Measurements from ENCODE around the gene TMEM154.

The TMEM154 gene

GRCh38 chr4:152581536-152582160 is 98.1 kb downstream of the TMEM154 start:
- H3K4me1 Mint-ChIP-seq = peaks cover 15% of the 10 kb centered on the region
- no peaks in the 10 kb centered on the region for H3K27me3 Mint-ChIP-seq
- H3K4me3 Mint-ChIP-seq = no peak overlapping the region
- H3K27ac Mint-ChIP-seq = no peak overlapping the region
- peaks cover 4% of the 10 kb centered on the region for H3K9me3 Mint-ChIP-seq
- peaks cover 2% of the 10 kb centered on the region for H3K36me3 Mint-ChIP-seq

DNA sequence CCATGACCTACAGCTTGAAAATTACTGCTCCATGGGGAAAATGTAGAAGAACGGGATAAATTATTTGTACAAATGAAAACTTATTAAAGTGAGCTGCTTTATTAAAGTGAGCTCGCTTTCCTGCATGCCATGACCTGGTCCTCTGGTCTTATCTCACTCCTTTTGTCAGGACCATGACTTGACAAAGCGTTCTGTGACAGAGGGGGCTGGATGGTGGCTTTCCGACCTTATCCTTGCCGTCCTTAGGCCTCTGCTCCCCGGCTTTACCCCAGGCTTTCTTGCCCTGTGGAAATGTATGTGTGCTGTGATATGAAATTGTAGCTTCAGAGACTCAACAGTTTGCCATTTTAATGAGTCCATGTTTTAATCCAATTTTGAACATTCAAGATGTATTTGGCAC is 99.9 kb downstream of the TMEM154 start:
- H3K27me3 Mint-ChIP-seq = no peaks in the 10 kb centered on the region
- no peak overlapping the region for H3K4me3 Mint-ChIP-seq
- no peaks in the 10 kb centered on the region for H3K36me3 Mint-ChIP-seq
- no peak overlapping the region for H3K27ac Mint-ChIP-seq
- no peaks in the 10 kb centered on the region for H3K9me3 Mint-ChIP-seq
- H3K4me1 Mint-ChIP-seq = peaks cover 2% of the 10 kb centered on the region

DNA sequence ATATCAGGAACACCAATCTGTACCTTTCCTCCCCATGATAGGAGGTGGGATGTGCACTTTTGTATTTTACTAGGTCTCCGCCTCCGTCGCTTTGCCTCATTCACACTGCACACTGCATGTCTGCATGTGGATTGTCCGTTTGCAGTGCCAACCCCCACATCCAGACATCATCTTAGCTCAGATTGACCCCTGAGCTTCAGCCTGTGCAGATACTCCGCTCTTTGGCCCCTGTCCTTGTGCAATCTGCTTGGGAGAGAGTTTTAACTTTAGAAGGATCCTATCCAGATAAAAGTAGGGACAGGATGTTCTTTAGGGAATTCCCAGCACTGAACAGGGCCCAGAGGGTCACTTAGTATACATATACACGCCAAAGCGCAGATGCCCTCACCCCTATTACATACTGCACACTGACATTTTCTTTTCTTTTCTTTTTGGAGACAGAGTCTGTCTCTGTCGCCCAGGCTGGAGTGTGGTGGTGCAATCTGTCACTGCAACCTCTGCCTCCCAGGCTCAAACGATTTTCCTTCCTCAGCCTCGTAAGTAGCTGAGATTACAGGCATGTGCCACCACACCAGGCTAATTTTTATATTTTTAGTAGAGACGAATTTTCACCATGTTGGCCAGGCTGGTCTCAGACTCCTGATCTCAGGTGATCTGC is 100.6 kb downstream of the TMEM154 start:
- no peaks in the 10 kb centered on the region for H3K36me3 Mint-ChIP-seq
- H3K9me3 Mint-ChIP-seq = no peaks in the 10 kb centered on the region
- H3K27me3 Mint-ChIP-seq = no peaks in the 10 kb centered on the region
- no peak overlapping the region for H3K27ac Mint-ChIP-seq
- H3K4me3 Mint-ChIP-seq = no peak overlapping the region
- no peaks in the 10 kb centered on the region for H3K4me1 Mint-ChIP-seq

DNA sequence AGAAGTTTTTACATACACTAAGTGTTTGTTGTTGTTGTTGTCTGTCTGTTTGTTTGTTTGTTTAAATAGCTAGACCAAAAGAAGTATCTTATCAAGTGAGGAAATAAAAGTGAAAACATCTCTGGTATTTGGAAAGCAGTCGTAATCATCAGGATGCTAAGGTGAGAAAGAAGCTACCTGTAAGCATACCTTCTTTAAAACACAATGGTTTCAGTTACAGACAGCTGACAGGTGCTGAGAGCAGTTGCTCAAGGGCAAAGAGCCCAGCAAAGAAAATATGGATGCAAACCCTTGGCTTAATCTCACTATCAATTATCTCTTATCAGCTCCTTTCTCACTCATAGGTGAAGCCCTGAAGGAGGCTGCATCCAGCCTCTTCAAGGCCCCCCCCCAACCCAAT is 101.1 kb downstream of the TMEM154 start:
- Mint-ChIP-seq H3K9me3 (no peaks in the 10 kb centered on the region), H3K36me3 (no peaks in the 10 kb centered on the region), H3K27me3 (no peaks in the 10 kb centered on the region)

DNA sequence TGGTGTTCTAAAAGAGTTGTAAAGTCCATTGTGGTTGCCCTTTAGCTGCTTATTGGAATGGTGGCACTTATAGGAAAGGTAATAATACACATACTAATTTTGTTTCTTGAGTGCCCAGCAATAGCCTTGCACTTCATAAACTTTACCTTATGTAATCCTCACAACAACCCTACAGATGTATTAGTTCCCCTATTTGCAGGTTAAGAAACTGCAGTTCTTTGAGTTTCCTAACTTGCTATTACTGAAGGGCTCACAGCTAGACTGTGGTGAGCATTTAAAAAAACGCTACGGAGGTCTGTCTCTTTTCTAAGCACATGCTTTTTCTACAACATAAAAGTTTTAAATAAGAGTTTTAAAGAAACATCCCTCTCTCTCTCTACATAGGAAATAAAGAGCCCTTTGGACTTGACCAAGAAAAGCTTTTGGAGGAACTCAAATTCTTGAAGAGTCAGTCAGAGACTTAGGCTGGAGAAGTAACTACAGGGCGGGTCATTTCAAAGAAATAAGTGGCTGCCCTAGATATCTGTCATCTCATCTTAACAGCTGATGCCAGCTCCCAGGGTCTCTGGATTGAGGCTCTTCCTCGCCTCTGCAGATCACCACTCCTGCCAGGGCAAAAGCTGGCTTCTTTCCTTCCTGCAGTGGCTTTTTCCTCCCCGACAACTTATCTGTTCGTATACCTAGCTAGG is 101.9 kb downstream of the TMEM154 start:
- no peaks in the 10 kb centered on the region for H3K4me1 Mint-ChIP-seq
- H3K4me3 Mint-ChIP-seq = no peak overlapping the region
- no peak overlapping the region for H3K27ac Mint-ChIP-seq
- no peaks in the 10 kb centered on the region for H3K36me3 Mint-ChIP-seq
- H3K27me3 Mint-ChIP-seq = no peaks in the 10 kb centered on the region
- H3K9me3 Mint-ChIP-seq = no peaks in the 10 kb centered on the region

More for the DNA sequence above, 101.1 kb downstream of the TMEM154 start:
- Mint-ChIP-seq H3K4me3 (no peak overlapping the region), H3K4me1 (no peaks in the 10 kb centered on the region), H3K27ac (no peak overlapping the region)

- Mint-ChIP-seq H3K36me3 (no peaks in the 10 kb centered on the region), H3K4me1 (no peaks in the 10 kb centered on the region), H3K9me3 (no peaks in the 10 kb centered on the region), H3K27ac (no peak overlapping the region), H3K4me3 (no peak overlapping the region), H3K27me3 (no peaks in the 10 kb centered on the region)
Observed at GRCh38 chr4:152575533-152575932, 104.3 kb downstream of the TMEM154 start.

GRCh38 chr4:152573861-152574260 is 105.9 kb downstream of the TMEM154 start:
- H3K27me3 Mint-ChIP-seq = no peaks in the 10 kb centered on the region
- H3K36me3 Mint-ChIP-seq = no peaks in the 10 kb centered on the region
- H3K4me3 Mint-ChIP-seq = no peak overlapping the region
- H3K27ac Mint-ChIP-seq = no peak overlapping the region
- no peaks in the 10 kb centered on the region for H3K4me1 Mint-ChIP-seq
- no peaks in the 10 kb centered on the region for H3K9me3 Mint-ChIP-seq

GRCh38 chr4:152572417-152573086 is 107.2 kb downstream of the TMEM154 start:
- Mint-ChIP-seq H3K27ac (no peak overlapping the region), H3K27me3 (no peaks in the 10 kb centered on the region), H3K9me3 (no peaks in the 10 kb centered on the region), H3K36me3 (no peaks in the 10 kb centered on the region), H3K4me3 (no peak overlapping the region), H3K4me1 (no peaks in the 10 kb centered on the region)

GRCh38 chr4:152571770-152572169 is 108.0 kb downstream of the TMEM154 start:
- H3K36me3 Mint-ChIP-seq = no peaks in the 10 kb centered on the region
- H3K27ac Mint-ChIP-seq = no peak overlapping the region
- no peaks in the 10 kb centered on the region for H3K9me3 Mint-ChIP-seq
- H3K4me1 Mint-ChIP-seq = no peaks in the 10 kb centered on the region
- no peaks in the 10 kb centered on the region for H3K27me3 Mint-ChIP-seq
- H3K4me3 Mint-ChIP-seq = no peak overlapping the region

- Mint-ChIP-seq H3K27me3 (no peaks in the 10 kb centered on the region), H3K27ac (no peak overlapping the region), H3K4me3 (no peak overlapping the region), H3K36me3 (no peaks in the 10 kb centered on the region), H3K9me3 (no peaks in the 10 kb centered on the region), H3K4me1 (no peaks in the 10 kb centered on the region)
Observed at GRCh38 chr4:152571296-152571695, 108.5 kb downstream of the TMEM154 start.

All from activated naive CD4-positive, alpha-beta T cell treated with anti-CD3 and anti-CD28 coated beads, Interleukin-2, amount 50 U/mL, for 24 hours (primary cell).